Measurements from ENCODE around the gene CWF19L1.

Gene CWF19L1

DNA sequence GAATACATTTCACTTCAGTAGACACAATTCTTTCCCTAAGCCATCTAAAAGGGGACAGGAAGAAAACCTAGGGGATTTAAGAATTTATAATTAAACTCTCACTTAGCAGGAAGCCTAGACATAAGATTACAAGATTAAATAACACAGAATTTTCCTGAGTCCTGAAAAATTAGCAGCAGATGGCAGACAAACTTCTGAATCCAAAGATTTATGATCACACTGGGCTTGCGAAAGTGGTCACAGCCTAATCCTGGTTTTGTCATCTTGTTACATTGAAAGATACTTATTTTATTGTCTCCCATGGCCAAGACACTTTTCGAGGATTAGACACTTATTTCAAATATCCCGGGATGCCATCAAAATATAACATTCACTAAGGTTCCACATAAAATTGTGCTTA is 84.5 kb downstream of the CWF19L1 start:
- DNase-seq (ENCODE audit: low read depth, low spot score), result no peak
